ENCODE results near the gene APRT.

- TF ChIP-seq CTCF (conservative IDR thresholded peaks at IDR 0.05; ENCODE audit: low read depth, low read length) (no peak), CEBPB (IDR thresholded peaks at IDR 0.05; ENCODE audit: low read depth, low read length) (no peak), CHD1 (IDR thresholded peaks at IDR 0.05; ENCODE audit: low read depth, low read length) (no peak), MAZ (IDR thresholded peaks at IDR 0.05; ENCODE audit: borderline replicate concordance, low read depth, low read length) (no peak), POLR2A (IDR thresholded peaks at IDR 0.05; ENCODE audit: low read depth, low read length) (no peak), BHLHE40 (IDR thresholded peaks at IDR 0.05; ENCODE audit: low read depth, low read length) (no peak), MAFK (IDR thresholded peaks at IDR 0.05; ENCODE audit: low read depth, low read length) (no peak), RFX5 (IDR thresholded peaks at IDR 0.05; ENCODE audit: low read depth, low read length) (no peak), ELK1 (IDR thresholded peaks at IDR 0.05; ENCODE audit: borderline replicate concordance, low read depth, low read length) (no peak), USF2 (IDR thresholded peaks at IDR 0.05; ENCODE audit: low read depth, low read length) (no peak), MXI1 (IDR thresholded peaks at IDR 0.05; ENCODE audit: borderline replicate concordance, low read depth, low read length) (no peak), RCOR1 (IDR thresholded peaks at IDR 0.05; ENCODE audit: insufficient replicate concordance, low read length) (no peak), RAD21 (IDR thresholded peaks at IDR 0.05; ENCODE audit: low read length) (no peak)
Measured at GRCh38 chr16:88854306-88855111, 42.8 kb upstream of the APRT start.

All from IMR-90 (cell line).